ENCODE results near the gene MYZAP. TPM values are rescaled to one million over a fixed set of nuclear protein-coding genes. Genes with fewer than 3 reads are reported as not detected.
"Not testable (repeated sequence)": the region's sequence is repeated elsewhere in the genome, so short reads cannot be mapped to it uniquely, and the experiment has no call there.

The MYZAP gene
- total RNA-seq, 1 donor from 2014 or later = 0.58 TPM

DNA sequence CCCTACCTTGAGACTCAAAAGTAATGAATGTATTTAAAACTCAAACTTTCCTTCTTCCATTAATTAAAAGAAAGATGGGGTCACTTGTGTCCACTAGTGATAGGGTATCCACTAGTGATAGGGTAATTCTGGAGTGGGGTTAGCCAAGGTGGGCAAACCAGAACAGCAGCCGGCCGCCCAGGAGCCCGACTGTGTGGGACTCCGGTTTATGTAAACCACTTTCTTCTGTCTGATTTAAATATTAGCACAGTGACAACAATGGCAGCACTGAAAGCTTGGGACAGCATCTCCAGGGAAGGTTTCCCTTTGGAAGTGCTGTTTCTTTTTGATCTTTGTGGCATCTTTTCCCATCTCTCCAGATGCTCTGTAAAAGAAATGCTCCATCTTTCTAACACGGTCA is 722 bp downstream of the MYZAP start:
- ATAC-seq (no peak), DNase-seq (ENCODE audit: low spot score) (no peak)

GRCh38 chr15:57592836-57593420 is 1.2 kb downstream of the MYZAP start:
- DNase-seq (ENCODE audit: low spot score) = no peak

DNA sequence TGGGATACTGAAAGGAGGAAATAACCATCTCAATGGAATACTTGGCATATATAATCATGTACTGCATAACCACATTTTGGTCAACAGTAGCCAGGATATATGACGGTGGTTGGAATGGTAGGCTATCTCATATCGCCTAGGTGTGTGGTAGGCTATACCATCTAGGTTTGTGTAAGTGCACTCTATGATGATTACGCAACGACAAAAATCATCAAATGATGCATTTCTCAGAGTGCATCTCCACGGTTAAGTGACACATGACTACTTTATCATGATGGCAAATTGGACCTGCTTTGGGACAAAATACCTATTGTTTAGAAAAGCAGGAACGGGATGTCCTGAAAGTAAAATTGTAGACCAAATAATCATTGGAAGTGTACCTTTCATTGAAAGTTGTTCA is 2.8 kb downstream of the MYZAP start:
- no peak for ATAC-seq
- no peak for DNase-seq (ENCODE audit: low spot score)

More at GRCh38 chr15:57592836-57593420, 1.2 kb downstream of the MYZAP start:
- no peak for ATAC-seq

DNA sequence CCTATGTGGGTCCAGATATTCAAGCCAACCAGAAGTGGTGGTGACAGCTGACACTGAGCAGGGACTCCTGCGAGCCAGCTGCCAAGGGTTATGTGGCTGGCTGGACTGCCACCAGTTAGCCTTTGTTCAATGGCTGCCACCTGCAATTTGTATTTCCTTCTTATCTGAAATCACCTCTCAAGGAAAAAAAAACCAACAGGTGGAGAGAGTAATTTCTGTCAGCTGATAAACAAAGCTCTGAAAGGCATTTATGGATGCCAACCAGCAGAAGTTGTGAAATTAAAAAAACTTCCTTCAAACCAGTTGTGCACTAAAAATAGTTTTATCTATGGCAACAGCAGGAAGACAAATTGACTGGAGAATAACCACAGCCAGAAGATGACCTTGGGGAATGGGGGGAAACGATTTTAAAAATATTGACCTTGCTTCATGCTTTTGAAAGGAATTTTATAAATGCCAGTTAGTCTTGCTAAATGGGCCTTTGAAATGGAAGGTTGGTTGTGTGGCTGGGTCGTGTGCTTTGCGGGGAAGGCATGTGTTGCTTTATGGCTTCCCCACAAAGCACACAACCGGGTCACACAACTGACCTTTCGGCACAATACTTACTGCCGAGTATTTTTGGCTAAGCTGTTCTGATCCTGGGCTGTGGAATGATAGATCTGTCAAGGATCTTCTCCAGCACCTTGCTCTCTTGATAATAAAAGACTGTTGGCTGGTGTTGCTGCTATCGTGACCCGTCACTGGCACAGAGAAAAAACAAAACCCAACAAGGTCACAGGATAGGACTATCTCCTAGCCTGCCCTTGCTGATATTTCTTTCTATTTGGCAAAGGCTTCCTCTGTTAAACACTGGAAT is 3.5 kb downstream of the MYZAP start:
- ATAC-seq (no peak), DNase-seq (ENCODE audit: low spot score) (no peak)

DNA sequence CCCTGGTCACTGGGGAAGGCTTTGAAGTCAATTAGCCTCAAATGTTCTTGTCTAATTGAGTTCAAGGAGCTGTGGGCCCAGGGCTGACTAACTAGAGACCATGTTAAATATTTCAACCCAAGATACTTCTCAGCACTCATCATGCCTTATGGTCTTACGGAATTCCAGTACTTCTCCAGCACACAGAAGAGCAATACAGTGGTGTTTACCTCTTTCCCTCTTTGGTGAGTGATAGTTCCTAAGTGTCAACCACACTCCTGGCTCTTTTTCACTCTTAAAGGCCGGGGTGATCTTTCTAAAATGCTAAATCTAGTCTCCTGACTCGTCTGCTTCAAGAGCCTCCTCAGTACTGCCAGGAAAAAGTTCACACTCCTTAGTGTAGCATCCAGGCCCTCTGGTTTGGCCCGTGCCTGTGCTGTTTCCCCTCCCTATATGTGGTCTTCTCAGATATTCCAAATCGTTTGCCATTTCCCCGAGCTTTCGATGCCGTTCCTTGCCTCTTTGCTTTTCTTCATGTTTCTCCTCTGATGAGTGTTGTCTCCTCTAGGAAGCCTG is 4.7 kb downstream of the MYZAP start:
- DNase-seq (ENCODE audit: low spot score) (no peak), ATAC-seq (no peak)

DNA sequence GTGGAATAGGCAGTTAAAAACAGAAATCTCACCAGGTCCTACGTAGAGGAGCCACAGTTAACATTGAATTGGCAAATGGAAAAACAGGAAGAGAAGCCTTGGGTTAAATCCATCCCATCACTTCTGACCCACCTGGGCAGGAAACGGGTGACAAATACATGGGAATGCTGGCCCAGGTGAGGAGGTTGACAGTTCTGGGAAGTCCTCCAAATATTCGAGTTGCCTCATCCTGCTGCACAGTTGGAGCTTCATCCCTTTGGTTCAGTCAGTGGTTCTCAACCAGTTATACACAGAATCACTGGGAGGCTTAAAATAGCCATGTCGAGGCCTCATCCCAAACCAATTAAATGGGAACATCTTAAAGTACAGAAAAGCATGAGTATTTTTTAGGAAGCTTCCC is 5.3 kb downstream of the MYZAP start:
- DNase-seq (ENCODE audit: low spot score) (no peak), ATAC-seq (peak; percentile 91)

DNA sequence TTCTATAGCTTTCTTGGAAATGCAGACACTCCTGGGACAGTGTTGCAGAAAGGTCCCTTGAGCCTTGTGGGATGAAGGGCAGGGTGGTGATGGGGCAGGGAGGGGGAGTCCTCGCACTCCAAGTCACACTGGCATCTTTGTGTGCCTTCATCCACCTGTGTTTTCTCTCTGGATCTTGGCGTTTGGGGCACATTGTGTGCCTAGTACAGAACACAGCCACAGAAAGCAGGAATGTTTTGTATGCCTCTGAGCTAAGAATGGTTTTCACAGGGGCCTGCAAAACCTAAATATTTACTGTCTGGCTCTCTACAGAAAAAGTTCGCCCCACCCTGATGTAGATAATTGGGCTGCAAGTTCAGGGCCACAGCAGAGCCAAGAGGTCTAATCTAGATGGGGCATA is 5.7 kb downstream of the MYZAP start:
- ATAC-seq (no peak), DNase-seq (ENCODE audit: low spot score) (no peak)

GRCh38 chr15:57598346-57598745 is 6.6 kb downstream of the MYZAP start:
- ATAC-seq (no peak), DNase-seq (ENCODE audit: low spot score) (no peak)

DNA sequence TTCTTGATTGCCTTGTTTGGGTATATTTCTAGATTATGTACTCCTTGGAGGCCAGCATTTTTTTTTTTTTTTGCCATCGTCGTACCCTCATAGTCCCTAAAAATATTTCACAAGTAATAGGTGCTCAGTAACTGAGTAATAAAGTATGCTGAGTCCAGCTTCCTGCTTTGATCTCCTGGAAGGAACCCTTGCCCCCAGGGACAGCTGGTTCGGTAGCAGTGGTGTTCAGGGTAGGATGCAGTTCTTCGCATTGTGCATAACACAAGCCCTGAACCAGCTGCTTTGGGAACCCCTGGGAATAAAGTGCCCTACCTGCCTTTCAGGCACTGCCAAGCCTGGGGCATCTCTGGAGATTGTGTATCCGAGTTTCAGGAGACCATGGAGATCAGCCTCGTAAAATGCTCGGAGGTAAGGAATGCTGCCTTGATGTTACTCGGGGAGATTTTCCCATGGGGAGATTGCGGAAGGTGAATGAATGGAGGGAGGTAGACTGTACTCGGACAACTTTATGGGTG is 7.6 kb downstream of the MYZAP start:
- ATAC-seq = no peak
- DNase-seq (ENCODE audit: low spot score) = no peak

- DNase-seq (ENCODE audit: low spot score) (no peak), ATAC-seq (no peak)
These were observed 8.5 kb downstream of the MYZAP start for GRCh38 chr15:57600197-57600596.

DNA sequence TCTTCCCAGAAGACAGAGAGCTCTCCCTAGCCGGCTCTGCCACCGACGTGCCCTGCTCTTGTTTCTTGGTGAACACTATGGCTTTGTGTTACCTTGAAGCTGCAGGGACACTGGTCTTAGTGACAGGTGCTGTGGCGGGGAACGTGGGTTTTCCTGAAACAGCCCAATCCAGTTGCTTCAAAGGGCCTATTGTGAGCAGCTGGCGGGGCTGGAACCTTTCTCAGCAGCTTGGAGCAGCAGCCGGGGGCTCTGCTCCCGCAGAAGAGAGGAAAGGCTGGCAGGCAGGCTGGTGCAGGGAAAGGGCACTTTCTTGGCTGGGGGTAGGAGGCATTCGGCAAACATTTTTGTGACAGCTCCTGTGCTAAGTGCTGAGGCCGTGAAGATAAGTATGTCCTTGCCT is 12.8 kb downstream of the MYZAP start:
- no peak for DNase-seq (ENCODE audit: low spot score)
- ATAC-seq = no peak

- DNase-seq (ENCODE audit: low spot score) (no peak), ATAC-seq (no peak)
These were observed 13.8 kb downstream of the MYZAP start for GRCh38 chr15:57605491-57605890.

DNA sequence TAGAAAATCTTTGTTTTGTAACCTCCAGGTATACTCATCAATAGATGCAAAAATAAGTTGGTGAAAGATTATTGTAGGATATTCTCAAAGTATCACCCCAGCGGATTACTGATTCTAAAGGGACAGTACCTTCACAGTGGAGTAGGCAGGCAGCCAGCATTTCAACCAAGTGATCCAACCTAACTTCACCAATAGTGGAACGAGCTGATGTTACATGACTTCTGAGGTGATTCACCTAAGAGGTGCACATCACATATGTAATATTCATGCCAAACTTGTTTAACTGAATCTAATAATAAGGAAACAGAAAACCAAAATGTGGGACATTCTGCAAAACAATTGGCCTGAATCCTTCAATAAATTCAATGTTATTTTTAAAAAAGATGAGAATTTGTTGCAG is 14.3 kb downstream of the MYZAP start:
- ATAC-seq = no peak

GRCh38 chr15:57606816-57607215 is 15.1 kb downstream of the MYZAP start:
- DNase-seq (ENCODE audit: low spot score) = no peak
- no peak for ATAC-seq

More for the DNA sequence above, 14.3 kb downstream of the MYZAP start:
- DNase-seq (ENCODE audit: low spot score) = no peak

DNA sequence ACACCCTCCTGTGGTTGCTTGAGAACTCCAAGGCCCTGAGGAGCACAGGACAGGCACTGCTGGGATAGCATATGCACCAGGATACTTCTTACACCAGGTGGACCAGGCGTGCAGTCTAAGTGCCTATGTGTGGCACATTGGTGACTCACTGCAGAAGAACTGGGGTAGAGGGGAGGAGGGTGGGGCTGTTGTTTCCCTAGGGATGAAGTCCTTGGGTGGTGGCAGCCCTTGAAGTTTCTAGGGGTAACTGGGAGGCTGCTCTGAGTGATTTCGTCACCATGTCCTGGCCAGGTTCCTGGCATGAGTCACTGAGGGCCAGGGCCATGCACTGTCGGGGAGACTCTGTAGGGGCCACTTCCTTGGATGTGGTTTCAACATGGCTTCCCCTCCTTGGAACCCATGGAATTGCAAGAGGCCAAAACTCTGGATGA is 15.9 kb downstream of the MYZAP start:
- DNase-seq (ENCODE audit: low spot score) = no peak
- no peak for ATAC-seq

DNA sequence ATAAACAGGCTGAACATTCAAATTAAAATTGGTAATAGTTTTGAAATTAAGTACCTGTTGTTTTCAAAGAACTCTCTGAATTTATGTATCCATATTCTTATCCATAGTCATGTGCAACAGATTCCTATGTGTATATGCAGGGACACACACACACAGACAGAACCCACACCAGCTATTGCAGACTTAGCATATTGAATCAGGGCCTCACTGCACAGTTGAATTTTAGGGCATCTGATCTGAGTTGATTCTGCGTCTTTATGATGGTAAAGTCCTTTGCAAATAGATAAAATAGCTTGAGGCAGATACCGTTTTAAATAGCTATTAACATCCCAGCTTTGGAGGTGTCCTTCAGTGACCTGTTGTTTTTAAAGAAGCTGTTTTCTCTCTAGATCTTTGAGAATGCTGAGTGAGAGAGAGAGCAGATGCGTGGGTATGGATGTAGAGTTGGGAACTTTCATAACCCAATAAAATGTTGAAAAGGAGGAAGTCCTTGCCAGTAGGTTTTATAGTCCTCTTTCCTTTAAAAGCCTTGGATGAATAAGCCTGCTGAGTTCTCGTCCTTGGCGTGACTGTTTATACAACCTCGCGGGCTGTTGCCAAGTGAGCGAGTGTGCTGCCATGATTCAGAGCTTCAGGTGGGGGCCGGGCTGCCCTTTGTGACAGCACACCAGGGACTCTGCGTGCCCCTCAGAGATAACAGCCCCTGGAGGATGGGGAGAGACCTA is 18.3 kb downstream of the MYZAP start:
- no peak for DNase-seq (ENCODE audit: low spot score)

DNA sequence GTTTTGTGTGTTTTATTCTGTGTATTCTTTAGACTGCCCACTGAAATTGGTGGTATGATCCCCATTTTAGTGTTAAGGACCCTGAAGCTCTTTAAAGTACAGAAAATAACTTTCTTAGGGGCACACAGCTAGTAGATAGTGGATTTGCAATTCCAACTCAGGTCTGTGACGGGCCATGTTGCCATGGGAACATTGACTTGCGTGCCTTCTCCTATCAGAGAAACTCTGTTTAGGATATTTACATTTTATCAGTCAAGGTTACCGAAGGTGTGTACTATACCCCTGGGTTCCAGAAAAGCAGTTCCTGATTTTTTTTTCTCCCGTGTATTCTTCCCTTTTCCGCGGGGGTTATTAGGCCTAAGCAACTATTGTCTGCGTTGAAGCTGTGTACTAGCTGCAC is 19.4 kb downstream of the MYZAP start:
- ATAC-seq (no peak), DNase-seq (ENCODE audit: low spot score) (no peak)

More for the DNA sequence above, 18.3 kb downstream of the MYZAP start:
- ATAC-seq = no peak

DNA sequence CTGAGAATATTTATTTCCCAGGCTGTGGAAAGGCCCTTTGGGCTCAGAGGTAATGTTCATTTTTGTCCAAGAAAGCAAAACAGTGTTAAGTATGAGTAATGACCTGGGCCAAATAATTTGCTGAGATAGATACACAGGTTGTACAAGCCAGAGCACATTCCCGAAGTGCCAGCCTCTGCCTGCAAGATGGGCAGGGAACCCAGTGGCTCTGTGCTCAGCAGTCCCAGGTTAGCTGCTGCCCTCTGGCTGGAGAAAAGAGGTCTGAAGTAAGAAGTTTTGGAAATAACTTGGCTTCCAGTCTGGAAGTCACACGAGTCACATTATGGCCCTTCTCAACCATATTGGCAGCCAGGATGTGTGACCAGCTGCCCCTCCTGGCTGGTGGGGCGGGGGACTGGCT is 20.2 kb downstream of the MYZAP start:
- ATAC-seq = peak; percentile 96

DNA sequence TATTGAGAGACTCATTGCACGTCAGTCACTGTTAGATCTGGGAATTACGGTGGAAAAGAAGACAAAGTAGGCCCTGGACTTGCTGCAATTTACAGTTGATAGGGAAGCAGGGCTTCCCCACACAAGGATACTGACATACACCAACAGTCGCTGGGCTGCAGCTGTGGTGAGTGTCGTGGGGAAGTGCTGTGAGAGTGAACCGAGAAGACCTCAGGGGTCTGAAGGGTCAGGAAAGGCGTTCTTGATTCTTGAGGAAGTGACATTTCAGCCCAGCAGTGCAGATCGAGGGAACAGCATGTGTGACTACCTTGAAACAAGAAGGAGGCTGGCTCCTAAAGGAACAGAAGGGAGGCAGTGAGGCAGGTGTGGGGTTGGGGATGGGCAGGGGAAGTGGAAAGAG is 22.5 kb downstream of the MYZAP start:
- DNase-seq (ENCODE audit: low spot score) = no peak
- no peak for ATAC-seq

More for the DNA sequence above, 20.2 kb downstream of the MYZAP start:
- DNase-seq (ENCODE audit: low spot score) = peak; percentile 54

DNA sequence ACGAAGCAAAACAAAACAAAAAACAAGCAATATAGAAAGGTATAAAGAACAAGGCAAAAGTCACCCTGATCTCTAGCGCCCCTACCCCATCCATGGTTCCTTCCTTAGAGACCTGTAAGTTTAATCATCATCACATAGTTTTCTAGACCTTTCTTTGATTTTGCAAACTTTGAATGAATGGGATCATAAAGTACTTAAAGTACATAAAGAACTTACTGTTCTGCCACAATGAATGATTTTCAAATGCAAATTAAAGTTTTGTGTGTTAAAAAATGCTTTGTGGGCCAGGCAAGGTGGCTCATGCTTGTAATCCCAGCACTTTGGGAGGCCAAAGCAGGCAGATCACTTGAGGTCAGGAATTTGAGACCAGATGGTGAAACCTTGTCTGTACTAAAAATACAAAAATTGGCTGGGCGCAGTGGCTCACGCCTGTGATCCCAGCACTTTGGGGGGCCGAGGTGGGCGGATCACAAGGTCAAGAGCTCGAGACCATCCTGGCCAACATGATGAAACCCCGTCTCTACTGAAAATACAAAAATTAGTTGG is 24.3 kb downstream of the MYZAP start:
- not testable (repeated sequence) for DNase-seq (ENCODE audit: low spot score); ATAC-seq

DNA sequence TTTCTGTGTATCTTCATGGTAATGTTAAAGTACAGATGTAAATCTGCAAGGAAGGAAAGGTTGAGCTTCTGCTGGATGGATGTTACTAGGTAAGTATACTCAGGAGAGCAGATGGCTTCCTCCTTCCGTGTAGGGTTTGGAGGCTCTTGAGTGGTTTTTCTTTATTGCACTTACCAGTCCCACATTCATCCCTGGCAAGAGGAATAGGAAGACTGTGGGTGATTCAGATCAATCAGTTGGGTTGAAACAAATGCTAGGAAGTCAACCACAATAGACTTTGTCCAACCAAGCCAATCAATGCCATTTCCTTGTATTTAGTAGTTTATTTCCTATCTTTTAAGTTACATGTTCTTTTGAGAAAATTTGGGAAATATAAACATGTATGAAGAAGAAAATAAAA is 26.6 kb downstream of the MYZAP start:
- no peak for ATAC-seq
- no peak for DNase-seq (ENCODE audit: low spot score)

All from left lobe of liver (tissue), 2 donors.